ENCODE data around the gene PPP1R16B. TPM values are rescaled to one million over a fixed set of nuclear protein-coding genes. Genes with fewer than 3 reads are reported as not detected.

The PPP1R16B gene
- total and polyA plus RNA-seq, 2 of the 8 experiments (the other 6 are each of a cell fraction or from before 2014, with no cell fraction given) = 2.6 to 8.9 TPM

- TF ChIP-seq GABPA (IDR thresholded peaks at IDR 0.05; ENCODE audit: borderline replicate concordance, insufficient read depth, low read length) (no peak), CBX8 (IDR thresholded peaks at IDR 0.05; ENCODE audit: borderline replicate concordance, low read depth, low read length) (no peak), HDAC6 (IDR thresholded peaks at IDR 0.05; ENCODE audit: low read depth, low read length) (no peak), SIN3A (conservative IDR thresholded peaks at IDR 0.05 in 1 of 2, IDR thresholded peaks at IDR 0.05 in 1 of 2; ENCODE audit: low read depth in 1 of 2, low read length in 2 of 2) (no peak)
Measured at GRCh38 chr20:38842026-38842425, 36.5 kb downstream of the PPP1R16B start (continued).
